ENCODE data around the gene SEMA3C.

SEMA3C gene

GRCh38 chr7:80918909-80919721 lies at the start of gene SEMA3C:
SEMA3C (minus strand) TSS chr7:80919051; CDS start chr7:80916781, 2,270 bp downstream.
- no peak for DNase-seq (ENCODE audit: low read depth)

- no peak for DNase-seq (ENCODE audit: low read depth)
Observed at GRCh38 chr7:80968606-80969005, 49.8 kb upstream of the SEMA3C start.

- DNase-seq (ENCODE audit: low read depth) = no peak
Observed at GRCh38 chr7:80967917-80968297, 49.1 kb upstream of the SEMA3C start.

- DNase-seq (ENCODE audit: low read depth) = no peak
Observed at GRCh38 chr7:80967071-80967916, 48.4 kb upstream of the SEMA3C start.

- no peak for DNase-seq (ENCODE audit: low read depth)
Observed at GRCh38 chr7:80960244-80960795, 41.5 kb upstream of the SEMA3C start.

- DNase-seq (ENCODE audit: low read depth) = no peak
Observed at GRCh38 chr7:80957226-80957777, 38.5 kb upstream of the SEMA3C start.

GRCh38 chr7:80954191-80954590 lies 35.3 kb upstream of the SEMA3C start:
- no peak for DNase-seq (ENCODE audit: low read depth)

- DNase-seq (ENCODE audit: low read depth) = no peak
Observed at GRCh38 chr7:80950550-80950967, 31.7 kb upstream of the SEMA3C start.

- DNase-seq (ENCODE audit: low read depth) = no peak
Observed at GRCh38 chr7:80949449-80949848, 30.6 kb upstream of the SEMA3C start.

- DNase-seq (ENCODE audit: low read depth) = no peak
Observed at GRCh38 chr7:80946858-80947257, 28.0 kb upstream of the SEMA3C start.

GRCh38 chr7:80945976-80946375 lies 27.1 kb upstream of the SEMA3C start:
- DNase-seq (ENCODE audit: low read depth) = no peak

- no peak for DNase-seq (ENCODE audit: low read depth)
Observed at GRCh38 chr7:80943342-80943741, 24.5 kb upstream of the SEMA3C start.

- DNase-seq (ENCODE audit: low read depth) = no peak
Observed at GRCh38 chr7:80942261-80943041, 23.6 kb upstream of the SEMA3C start.

GRCh38 chr7:80941208-80941758 lies 22.4 kb upstream of the SEMA3C start:
- DNase-seq (ENCODE audit: low read depth) = no peak

GRCh38 chr7:80940539-80941207 lies 21.8 kb upstream of the SEMA3C start:
- no peak for DNase-seq (ENCODE audit: low read depth)

- no peak for DNase-seq (ENCODE audit: low read depth)
Observed at GRCh38 chr7:80937336-80937735, 18.5 kb upstream of the SEMA3C start.

- DNase-seq (ENCODE audit: low read depth) = no peak
Observed at GRCh38 chr7:80935991-80936780, 17.3 kb upstream of the SEMA3C start.

- no peak for DNase-seq (ENCODE audit: low read depth)
Observed at GRCh38 chr7:80934321-80934720, 15.5 kb upstream of the SEMA3C start.

- no peak for DNase-seq (ENCODE audit: low read depth)
Observed at GRCh38 chr7:80932536-80932935, 13.7 kb upstream of the SEMA3C start.

GRCh38 chr7:80929619-80930018 lies 10.8 kb upstream of the SEMA3C start:
- no peak for DNase-seq (ENCODE audit: low read depth)

Measured in stimulated activated CD8-positive, alpha-beta memory T cell treated with anti-CD3 and anti-CD28 coated beads, Interleukin-15, amount 100 ng/mL, for 24 hours (primary cell).